ENCODE results near the gene ADAM8. TPM values are rescaled to one million over a fixed set of nuclear protein-coding genes. Genes with fewer than 3 reads are reported as not detected.
A peak's percentile ranks its signal among the peaks of the same experiment; 100 is the strongest.

Gene ADAM8
- total RNA-seq, 1 donor from 2014 or later, result 12.0 TPM

DNA sequence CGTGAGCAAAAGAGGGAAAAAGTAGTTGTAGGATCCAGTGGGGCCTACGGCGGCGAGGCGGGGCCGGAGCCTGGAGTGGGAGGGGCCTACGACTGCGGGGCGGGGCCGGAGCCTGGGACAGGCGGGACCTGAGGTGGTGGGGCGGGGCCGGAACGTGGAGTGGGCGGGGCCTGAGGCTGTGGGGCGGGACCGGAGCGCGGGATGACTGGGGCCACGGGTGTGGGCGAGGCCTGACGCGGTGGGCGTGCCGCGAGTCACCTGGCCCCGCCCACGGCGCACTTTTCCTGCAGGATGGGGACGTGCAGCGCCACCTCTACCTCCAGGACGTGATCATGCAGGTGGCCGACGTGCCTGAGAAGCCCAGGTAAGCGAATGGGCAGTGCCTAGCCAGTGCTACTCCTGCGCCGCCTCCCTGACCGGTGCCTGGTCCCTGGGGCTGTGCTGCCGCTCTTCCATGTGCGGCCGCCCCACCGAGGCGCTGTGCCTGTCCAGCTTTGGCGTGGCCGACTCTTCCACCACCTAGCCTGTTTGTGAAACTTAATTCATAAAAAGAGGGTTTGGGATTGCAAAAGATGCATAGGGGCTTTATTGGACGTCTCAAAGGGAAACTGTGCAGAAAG is 32.5 kb upstream of the ADAM8 start:
- peak; percentile 99 for DNase-seq (ENCODE audit: low spot score)

DNA sequence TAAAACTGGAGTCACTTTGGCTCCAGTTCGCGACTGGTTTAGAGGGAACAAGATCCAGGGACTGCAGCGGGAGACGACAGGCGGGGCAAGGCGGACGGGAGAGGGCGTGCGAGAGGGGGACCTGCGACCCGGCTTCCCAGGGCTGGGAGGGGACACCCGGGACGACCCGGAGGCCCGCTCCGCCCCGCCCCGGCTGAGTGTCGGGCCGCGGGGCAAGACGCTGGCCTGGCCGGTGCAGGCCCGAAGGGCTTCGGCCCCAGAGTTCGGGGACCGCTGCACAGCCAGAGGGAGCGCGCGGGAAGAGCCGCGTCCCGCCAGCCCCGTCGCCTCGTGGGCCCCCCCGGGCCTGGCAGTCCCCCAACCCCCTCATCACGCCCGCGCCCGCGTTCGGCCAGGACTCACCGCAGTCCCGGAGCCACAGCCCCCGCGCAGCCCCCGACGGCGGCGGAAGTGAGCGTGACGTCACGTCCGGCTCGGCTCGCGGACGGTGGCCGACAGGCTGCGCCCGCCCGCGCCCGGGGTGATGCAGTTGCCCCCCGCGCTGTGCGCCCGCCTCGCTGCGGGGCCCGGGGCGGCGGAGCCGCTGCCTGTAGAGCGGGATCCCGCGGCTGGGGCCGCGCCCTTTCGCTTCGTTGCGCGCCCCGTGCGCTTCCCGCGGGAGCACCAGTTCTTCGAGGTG is 31.9 kb upstream of the ADAM8 start, which contains the start of the genes TUBGCP2 and ZNF511:
Gene TUBGCP2, minus strand, starts transcription at position 452 of the 679 bp plus-strand sequence. CDS start 5,931 bp downstream, outside the sequence.
Gene ZNF511, plus strand, starts transcription at position 494 of the 679 bp plus-strand sequence. Its CDS starts 30 bp downstream, at position 524.
- peak; percentile 98 for DNase-seq (ENCODE audit: low spot score)

DNA sequence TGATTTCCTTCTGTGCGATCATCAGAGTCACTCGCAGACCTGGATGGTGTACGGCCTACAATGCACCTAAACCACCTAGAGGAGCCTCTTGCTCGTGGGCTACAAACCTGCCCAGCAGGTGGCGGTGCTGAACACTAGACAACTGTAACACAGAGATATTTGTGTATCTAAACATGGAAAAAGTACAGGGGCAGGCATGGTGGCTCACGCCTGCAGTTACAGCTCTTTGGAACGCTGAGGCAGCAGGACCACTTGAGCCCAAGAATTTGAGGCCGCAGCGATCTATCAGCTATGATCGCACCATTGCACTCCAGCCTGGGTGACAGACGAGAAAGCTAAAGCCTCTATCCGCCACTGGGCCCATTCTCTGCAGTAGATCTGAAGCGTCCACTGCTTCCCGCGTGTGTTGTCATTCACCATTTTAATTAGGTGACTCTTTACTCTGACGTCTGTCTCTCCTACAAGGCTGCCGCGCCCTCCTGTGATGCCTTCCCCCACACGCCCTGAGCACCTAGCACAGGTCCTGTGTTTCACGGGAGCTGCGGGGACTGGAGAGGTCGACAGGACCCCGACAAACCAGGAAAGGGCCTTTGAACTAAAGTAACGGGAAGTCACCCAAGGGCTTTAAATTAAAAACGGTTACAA is 31.2 kb upstream of the ADAM8 start:
- no peak for DNase-seq (ENCODE audit: low spot score)

DNA sequence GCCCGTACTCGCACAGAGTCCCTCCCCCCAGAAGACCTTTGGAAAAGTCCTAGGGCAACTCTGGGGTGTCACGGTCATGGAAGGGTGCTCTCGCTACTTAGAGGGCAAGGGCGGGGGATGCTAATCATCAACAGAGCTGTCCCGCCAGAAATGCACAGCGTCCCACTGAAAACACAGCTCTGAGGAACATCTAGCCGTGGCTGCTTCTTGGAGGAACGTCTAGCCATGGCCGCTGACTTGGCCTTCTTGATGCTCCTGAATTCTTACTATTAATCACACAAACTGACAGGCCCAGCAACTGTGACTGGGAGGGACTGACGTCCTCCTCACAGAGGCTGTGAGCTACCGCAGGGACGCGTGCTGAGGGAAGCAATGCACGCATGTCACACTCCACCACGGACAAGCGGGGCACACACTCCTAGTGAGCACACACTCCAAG is 30.3 kb upstream of the ADAM8 start:
- no peak for DNase-seq (ENCODE audit: low spot score)

DNA sequence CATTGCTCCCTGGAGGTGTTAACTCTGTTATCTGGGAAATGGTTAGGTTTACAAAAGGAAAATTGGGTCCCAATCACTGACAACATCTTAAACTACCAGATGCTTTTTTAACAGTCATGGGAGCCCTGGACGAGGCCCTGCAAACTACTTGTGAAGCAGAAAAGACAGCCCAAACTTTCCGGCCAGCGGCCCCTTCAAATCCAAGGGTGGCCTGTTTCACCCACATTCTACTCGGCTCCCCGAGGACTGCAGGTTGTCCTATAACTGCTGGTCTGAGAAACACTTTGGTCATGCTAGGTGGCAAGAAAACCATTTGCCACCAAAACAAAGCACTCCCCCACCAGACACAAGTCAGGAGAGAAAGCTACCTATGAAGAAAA is 29.4 kb upstream of the ADAM8 start:
- no peak for DNase-seq (ENCODE audit: low spot score)

DNA sequence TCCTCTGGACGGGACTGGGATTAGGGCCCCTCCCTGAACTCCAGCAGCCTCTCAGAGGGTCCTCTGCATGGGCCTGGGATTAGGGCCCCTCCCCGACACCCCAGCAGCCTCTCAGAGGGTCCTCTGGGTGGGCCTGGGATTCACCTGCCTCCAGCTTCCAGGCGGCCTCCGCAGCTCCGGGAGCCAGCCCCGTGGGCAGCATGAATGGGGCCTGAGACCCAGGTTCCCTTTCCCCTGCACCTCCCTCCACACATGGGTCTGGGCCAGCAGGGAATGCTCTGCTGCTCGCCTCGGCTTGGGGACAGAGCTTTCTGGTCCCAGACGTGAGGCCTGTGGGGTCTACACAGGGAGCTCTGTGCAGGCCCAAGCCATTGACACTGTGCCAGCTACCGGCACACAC is 26.5 kb upstream of the ADAM8 start:
- no peak for DNase-seq (ENCODE audit: low spot score)

DNA sequence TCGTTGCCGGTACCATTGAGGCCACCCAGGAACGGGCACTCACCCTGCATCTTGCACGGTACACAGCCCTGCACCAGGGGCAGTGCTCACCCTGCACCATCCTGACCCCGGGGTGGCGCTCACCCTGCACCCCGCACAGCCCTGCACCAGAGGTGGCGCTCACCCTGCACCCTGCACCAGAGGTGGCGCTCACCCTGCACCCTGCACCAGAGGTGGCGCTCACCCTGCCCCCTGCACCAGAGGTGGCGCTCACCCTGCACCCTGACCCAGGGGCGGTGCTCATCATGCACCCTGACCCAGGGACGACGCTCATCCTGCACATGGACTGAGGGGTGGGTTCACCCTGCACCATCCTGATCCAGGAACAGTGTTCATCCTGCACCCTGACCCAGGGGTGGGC is 25.6 kb upstream of the ADAM8 start:
- no peak for DNase-seq (ENCODE audit: low spot score)

DNA sequence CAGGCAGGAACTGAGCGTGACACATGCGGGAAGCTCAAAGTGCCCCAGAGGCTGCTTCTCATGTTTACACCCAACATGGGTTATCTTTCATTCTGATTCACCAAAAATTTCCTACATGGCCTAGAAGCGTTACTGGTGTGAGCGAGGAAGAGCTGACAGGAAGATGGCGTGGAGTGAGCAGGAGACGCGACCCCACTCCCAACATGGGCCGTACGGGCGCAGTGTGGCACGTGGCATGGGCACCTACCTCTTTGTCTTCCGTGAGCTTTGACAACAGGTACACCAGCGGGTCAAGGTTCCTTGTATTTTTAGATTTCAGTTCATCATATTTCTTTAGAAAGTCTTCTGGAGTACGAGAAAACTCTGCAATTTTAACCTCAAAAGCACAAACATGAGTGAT is 23.1 kb upstream of the ADAM8 start:
- DNase-seq (ENCODE audit: low spot score), result no peak

DNA sequence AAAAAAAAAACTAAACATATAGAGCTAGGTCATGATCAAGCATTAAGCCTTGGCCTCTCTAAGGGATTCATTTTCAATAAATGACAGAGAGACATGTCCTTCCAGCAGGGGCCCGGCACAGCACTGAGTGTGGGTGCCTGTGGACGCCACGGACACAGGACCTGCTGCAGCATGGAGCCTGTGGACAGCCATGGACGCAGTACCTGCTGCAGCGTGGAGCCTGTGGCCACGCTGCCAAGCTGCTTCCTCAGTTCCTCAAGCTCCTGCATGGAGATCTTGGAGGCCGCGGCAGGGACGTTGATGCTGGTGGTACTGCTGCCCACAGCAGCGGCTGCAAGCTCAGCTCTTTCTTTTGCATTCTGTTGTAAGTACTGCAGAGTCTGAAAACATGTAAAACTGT is 22.6 kb upstream of the ADAM8 start:
- no peak for DNase-seq (ENCODE audit: low spot score)

DNA sequence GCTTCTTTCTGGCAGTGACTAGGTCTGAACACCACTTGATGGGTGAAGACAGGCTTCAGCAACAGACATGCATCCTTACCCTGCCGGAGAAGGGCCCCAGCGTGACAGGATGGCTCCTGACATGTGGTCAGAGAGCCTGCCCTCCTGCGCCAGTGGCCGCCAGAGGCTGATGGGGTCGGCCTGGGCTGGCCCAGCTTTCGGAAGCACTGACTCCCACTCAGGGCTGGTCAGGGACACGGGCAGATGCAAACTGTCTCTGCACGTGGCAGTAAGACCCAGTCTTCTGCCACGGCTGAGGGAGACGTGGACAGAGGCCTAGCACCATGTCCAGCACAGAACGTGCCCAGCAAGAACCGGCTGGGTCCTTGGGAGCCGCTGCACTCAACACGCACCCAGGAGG is 21.8 kb upstream of the ADAM8 start:
- DNase-seq (ENCODE audit: low spot score), result no peak

DNA sequence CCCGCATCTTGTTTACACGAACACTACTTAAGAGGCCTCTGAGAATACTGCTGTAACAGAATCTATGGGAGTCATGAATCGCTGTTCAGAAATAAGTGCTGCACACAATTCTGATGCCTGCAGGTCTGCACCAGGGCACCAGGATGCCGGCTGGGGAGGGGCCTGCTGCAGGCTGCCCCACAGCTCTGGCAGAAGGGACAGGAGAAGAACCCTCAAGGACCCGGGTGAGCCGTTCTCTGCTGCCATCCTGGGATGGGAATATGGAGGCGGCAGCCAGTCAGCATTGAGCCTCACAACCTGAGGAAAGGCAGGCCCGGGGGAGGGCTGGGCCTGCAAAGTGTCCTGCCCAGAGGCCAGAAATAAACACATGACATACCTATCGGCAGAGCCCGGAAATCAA is 20.8 kb upstream of the ADAM8 start:
- no peak for DNase-seq (ENCODE audit: low spot score)

DNA sequence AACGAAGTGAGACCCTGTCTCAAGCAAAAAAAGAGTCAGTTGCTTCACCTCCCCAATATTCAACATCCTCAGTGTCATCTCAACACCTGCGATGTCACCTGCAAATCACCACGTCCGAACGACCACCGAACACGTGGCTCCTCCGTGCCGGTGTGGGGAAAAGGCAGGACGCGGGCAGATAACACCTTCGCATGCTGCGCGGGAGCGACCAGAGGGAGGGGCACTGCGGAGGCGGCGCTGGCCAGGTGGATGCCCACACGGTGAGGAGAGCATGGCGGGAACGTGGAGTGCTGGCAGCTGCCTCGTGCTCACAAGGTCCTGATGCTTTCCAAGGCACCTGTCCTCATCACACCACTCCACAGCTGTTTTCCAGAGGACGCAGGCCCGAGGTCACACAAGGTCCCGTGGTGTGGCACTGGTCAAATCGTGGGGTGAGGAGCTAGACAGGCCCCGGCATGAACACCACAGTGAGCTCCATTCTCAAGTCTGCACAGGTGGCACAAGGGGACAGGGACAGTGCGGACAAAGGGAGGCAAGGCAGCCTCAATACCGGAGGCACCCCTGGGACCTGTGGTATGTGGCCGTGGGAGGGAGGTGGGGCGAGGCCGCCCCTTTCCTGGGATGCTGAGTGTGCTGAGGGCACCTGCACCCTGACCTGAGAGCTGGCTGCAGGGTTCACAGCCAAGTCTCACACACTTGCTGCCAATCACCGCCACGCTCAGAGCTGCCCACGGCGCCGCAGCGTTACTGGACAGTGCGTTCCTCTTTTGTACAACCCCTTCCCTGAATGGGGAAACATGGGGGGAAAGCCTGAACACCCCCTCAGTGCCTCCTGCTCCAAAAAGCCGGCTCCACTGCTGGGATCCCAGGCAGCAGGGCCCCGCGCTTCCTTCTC is 19.0 kb upstream of the ADAM8 start:
- no peak for DNase-seq (ENCODE audit: low spot score)

DNA sequence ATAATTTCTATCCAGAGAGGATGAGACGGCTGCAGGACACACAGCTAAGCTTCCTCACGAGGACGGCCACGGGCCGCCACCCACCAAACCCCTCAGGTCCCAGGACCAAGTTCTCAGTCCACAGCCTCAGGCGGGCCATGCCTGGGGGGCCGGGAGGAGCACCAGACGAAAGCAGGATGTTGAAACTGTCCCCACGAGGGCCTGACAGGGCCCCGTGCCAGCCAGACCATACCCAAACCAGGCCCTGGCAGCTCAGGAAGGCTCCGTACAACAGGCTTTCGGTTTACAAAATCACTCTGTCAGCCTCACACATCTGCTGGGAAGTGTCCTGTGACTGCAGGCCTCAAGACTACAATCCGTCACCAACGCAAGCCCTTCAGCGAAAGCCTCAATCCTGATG is 17.5 kb upstream of the ADAM8 start:
- DNase-seq (ENCODE audit: low spot score), result no peak

DNA sequence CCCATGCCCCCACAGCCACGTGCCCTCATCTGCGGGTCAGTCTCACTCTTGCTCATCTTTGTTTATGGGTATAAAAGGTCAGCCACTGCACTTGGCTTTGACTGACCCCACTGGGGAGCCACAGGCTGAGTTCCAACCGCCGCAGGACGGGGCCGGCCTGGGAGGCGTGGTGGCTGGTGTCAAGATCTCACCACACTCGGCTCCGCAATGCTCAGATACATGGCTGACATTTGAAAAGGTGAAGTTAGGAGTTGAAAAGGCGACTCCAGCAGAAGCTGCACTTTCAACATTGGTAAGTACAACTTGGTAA is 17.1 kb upstream of the ADAM8 start:
- no peak for DNase-seq (ENCODE audit: low spot score)

DNA sequence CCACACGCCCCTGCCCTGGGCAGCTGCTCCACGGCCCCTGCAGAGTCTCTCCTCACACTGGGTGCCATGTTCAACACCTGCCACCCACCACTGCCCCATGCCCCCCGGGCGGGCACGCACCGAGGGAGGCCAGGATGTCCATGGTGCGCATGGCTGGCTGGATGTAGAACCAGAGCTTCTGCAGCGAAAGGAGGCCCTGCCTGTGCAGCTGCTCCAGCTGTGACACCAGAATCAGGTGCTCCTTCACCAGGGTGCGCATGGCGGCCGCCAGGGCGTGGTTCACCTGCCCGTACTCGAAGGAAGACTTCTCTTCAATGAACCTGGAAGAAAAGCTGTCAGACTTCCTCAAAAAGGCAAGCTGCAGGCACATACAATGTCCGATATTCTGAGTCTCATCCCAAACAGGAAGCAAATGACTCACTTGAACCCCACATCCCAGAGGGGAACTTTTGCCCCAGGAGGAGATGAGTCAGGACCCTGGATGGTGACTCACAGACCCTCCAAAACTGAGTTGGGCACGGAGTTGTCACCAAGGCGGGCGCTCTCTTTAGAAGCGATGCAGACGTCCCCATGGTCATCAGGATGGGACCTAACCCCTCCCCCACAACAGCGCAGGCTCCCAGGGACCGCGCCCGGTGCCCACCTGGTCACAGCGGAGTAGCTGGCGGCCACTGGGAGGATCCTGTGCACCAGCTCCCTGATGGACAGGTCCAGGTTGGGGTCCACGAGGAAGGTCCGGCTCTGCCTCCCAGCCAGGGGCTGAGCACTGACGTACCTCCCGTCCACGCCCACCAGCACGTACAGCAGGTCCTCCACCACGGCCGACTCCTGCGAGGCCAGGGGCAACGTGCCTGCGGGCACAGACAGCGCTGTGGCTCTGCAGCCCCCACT is 16.5 kb upstream of the ADAM8 start:
- DNase-seq (ENCODE audit: low spot score), result no peak

DNA sequence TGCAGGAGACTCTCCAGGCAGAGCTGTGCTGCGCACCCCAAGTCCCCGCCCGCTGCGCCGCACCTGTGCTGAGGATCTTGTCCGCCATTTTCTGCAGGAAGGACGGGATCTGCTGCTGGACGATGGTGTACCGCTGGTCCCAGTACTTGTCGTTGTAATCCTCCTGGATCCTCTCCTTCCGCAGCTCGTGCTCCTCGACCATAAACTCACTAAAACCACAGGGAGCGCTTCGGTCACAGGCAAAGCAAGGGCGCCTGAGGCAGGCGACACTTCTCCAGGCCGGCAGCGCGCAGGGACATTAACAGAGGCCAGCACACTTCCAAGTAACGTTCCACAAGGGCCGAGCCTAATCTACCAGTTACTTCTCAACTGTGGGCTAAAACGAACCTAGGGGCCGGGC is 13.1 kb upstream of the ADAM8 start:
- DNase-seq (ENCODE audit: low spot score), result no peak

DNA sequence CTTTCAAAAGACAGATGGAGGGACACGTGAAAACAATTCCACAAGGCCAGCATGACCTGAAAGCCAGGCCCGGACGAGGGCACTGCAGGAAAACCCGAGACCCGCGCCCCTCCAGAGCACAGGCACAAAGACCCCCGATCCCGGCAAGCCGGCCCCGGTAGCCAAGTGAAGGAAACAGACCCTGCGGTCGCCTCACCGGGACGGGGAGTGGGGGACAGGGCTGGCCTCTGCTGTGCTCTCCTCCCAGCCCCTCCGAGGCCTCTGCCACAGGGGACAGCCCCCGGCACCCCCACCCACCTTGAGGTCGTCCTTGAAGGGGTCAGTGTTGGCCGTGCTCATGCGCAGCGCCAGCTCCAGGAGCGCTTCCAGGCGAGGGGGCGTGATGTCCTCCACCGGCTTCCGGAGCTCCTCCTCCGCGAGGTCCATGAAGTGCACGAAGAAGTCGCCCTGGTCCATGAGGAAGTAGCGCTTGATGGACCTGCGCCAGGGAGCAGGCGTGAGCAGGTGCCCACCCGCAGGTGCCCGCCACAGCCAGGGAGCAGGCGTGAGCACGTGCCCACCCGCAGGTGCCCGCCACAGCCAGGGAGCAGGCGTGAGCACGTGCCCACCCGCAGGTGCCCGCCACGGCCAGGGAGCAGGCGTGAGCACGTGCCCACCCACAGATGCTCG is 11.3 kb upstream of the ADAM8 start:
- no peak for DNase-seq (ENCODE audit: low spot score)

DNA sequence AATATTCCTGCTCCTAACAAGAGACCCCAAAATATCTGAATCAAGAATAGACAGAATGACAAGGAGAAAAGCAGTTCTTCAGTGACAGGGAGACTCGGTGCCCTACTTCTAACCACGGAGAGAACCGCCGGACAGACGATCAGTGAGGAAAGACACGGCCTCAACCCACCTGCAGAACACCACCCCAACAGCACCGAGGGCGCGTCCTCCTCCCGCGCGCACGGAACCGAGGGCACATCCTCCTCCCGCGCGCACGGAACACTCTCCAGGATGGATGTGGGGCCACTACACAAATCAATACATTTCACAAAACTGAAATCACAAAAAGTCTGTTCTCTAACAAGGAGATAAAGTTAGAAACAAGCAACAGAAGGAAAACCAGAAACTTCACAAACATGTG is 9.7 kb upstream of the ADAM8 start:
- DNase-seq (ENCODE audit: low spot score), result no peak

DNA sequence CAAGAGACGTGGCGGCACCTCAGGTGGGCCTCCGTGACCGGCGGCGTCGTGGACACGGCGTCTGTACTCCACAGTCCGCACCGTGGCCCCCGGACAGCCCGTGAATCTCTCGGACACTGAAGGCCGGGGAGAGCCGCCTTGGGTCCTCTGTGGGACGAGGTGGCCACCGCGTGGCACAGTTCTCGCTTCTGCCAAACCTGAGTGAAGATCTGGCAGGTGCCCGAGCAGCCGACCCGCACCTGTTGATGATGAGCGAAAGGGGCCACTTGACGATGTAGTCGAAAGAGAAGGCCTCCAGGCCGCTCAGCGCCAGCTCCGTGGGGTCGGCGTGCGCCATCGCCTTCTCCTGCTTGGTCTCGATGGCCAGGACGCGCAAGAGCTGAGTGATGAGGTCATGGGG is 8.5 kb upstream of the ADAM8 start:
- no peak for DNase-seq (ENCODE audit: low spot score)

DNA sequence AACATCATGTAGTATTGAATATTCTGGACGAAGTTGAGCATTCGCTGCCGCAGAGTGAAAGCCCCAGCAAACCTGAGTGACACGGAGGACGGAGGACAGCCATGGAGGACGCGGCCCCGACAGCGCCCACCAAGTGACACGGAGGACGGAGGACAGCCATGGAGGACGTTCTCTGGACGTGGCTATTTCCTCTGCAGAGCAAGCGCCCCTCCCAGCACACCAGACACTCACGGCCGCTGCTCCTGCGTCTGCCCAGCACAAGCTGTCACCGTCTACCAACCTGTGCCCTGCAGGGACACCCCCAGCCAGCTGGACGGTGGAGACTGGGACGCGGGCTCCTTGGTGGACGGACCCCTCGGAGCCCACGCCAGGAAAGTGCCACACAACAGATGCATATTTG is 7.3 kb upstream of the ADAM8 start:
- no peak for DNase-seq (ENCODE audit: low spot score)
